ENCODE measurements around the gene ATP11B.
"Not testable (repeated sequence)": the region's sequence is repeated elsewhere in the genome, so short reads cannot be mapped to it uniquely, and the experiment has no call there.

ATP11B gene

DNA sequence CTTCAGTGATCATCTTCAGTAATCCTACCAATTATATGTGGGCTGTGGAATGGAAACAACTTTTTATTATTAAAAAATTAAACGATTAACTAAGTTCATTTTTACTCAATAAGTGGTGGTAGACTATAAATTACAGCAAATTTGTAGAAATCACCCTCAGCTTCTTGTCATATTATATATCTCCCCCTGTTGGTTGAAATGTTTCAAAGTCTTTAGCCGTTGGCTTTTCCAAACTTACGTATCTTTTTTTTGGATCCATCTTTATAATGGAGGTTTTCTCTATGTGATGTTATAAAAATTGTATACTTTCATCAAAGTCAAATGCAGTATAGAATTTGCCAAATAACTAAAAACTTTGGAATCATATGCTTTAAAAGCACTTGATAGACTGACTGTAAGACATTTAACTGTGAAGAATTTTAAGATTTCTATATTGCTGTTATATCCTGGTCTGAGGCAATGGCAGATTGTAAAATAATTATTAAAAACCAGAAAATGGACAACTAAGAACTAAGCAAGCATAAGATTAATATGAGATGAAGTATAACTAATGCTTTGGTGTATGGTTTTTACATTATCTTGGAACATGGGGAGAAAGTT is 44.7 kb downstream of the ATP11B start:
- no peak for DNase-seq (ENCODE audit: low read depth)

DNA sequence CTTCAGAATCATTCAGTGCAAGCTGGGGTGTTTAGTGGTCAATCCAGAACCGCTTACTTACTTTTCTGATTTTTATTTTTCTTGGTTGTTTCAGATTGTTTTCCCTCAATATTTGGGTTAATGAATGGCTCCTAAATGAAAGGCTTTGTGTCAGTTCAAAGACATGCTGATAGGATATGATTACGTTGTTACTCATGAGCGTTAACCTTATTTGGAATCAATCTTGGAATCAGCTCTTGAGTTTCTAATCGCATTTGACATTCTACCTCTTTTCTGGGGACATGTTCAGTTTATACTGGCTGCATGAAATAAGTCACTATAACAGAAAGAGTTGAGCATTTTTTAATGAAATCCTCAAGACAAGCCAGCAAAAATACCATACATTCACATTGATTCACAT is 50.2 kb downstream of the ATP11B start:
- no peak for DNase-seq (ENCODE audit: low read depth)

DNA sequence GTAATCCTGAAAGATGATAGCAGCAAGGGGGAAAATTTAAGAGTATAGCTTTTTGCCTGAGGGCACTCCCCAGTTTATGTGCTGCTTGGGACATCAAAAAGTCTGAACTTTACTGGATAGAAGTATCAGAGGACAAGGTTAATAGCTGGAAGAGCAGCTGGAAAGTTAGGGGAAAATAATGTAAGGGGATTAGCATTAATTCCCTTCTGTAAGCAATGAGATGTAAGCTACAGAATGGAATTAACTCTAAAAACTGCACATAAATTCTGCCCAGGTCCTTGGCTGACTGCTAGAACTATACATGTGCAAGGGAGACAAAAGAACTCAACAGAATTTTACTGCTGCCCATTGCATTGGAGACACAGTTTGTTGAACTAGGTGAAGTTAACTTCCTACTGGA is 55.6 kb downstream of the ATP11B start:
- DNase-seq (ENCODE audit: low read depth), result no peak

DNA sequence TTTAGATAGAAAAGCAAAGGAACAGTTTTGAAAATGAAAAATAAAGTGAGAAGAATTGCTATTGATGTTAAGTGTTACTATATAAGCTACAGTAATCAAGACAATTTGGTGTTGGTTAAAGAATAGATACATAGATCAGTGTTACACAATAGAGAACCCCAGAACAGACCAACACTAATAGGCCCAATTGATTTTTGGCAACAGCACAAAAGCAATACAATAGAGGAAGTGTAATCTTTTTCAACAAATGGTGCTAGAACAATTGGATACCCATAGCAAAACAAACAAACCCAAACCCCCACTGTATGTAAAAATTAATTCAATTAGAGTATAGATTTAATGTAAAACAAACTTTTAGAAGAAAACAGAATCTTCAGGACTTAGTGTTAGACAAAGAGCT is 61.8 kb downstream of the ATP11B start:
- no peak for DNase-seq (ENCODE audit: low read depth)

DNA sequence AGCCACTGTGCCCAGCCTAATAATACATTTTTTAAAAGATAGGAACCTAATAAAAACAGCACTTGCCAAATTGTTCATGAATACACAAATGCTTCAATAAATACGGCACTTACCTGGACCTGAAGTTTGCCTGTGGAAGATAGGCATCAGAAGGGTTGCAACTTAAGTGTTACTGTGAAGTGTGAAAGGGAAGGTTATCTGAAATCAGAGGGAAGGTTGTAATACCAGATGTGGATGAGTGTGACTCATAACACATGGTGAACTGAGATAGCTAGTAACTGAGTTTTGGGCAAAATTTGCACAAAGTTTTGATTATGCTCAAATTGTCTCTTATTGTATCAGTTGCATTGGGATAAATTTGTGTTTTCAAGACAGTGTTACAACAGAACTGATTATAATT is 68.0 kb downstream of the ATP11B start:
- no peak for DNase-seq (ENCODE audit: low read depth)

DNA sequence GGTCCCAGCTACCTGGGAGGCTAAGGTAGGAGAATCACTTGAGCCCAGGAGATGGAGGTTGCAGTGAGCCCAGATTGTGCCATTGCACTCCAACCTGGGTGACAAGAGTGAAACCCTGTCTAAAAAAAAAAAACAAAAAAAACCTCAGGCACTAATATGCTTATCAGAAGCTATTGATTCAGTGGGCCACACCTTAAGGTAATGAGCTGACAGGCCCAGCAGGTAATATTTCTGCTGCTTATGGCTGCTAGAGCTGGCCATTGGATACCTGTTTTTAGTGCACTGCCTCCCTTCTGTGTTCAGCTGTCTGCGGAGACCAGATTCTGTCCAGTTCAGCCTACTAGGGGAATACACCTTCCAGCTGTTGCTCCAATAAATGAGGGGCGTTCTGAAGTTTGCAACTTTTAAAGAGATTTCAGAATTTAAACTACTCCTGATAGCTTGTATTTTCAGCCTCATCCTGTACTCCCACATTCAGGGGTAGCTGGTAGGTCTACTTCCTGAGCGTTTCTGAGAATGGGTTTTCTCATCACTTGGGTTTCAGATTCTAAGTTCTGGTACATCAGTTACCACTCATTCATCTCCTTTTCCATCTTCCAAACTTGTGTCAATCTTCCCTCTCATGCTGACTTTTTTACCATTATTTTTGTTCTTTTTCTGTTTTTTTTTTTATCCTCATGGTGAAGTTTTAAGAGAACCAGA is 69.0 kb downstream of the ATP11B start:
- DNase-seq (ENCODE audit: low read depth), result no peak

DNA sequence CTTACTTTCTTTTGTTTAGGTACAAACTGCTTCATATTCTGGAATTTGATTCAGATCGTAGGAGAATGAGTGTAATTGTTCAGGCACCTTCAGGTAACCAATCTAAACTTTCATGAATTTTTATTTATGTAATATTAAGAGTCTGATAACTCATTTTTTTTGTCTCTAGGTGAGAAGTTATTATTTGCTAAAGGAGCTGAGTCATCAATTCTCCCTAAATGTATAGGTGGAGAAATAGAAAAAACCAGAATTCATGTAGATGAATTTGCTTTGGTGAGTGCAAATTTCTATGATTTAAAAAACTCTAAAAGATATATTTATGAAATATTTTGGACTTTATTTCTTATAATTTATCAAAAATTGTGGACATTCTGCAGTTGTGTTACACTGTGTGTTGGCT is 75.8 kb downstream of the ATP11B start:
- no peak for DNase-seq (ENCODE audit: low read depth)

DNA sequence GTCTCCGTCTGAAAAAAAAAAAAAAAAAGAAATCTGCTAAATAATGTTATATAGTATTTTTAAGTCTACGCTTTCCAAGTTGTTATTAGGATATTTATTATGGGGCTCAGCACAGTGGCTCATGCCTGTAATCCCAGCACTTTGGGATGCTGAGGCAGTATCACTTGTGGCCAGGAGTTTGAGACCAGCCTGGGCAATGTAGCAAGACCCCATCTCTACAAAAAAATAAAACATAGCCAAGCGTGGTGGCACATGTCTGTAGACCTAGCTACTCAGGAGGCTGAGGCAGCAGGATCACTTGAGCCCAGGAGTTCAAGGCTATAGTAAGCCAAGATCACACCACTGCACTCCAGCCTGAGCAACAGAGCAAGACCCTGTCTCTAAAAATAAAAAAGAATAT is 77.6 kb downstream of the ATP11B start:
- DNase-seq (ENCODE audit: low read depth), result not testable (repeated sequence)

DNA sequence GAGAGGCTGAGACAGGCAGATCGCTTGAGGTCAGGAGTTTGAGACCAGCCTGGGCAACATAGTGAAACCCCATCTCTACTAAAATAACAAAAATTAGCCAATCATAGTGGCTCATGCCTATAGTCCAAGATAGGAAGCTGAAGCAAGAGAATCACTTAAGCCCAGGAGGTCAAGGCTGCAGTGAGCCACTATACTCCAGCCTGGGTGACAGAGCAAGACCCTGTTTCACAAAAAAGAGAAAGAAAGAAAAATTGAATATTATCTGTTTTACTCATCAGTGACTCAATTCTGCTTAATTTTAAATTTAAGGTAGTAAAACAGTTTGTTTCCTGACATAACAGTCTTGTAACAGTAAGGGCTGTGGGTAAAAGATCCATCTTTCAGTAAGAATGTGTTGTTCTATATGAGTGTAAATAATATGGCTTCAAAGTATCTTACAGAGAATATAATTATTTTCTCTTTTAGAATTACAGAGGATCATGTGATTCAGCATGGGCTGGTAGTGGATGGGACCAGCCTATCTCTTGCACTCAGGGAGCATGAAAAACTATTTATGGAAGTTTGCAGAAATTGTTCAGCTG is 85.8 kb downstream of the ATP11B start:
- DNase-seq (ENCODE audit: low read depth), result no peak

DNA sequence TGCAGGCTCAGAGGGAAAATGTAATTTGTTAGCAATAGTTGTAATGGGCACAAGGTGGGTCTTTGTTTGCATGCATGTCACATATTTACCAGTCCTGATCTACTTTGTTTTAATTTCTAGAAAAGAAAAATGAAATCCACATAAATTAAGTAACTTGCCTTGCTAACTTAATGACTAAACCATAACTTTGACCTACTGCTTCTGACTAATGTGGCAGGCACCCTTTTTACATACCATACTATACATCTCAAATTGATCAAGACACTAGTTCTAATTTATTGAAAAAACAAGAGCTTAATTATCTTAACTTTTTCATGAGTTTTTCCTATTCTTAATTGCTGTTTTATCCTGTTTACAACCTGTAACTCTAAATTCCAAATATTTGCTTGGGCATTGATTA is 93.2 kb downstream of the ATP11B start:
- no peak for DNase-seq (ENCODE audit: low read depth)

DNA sequence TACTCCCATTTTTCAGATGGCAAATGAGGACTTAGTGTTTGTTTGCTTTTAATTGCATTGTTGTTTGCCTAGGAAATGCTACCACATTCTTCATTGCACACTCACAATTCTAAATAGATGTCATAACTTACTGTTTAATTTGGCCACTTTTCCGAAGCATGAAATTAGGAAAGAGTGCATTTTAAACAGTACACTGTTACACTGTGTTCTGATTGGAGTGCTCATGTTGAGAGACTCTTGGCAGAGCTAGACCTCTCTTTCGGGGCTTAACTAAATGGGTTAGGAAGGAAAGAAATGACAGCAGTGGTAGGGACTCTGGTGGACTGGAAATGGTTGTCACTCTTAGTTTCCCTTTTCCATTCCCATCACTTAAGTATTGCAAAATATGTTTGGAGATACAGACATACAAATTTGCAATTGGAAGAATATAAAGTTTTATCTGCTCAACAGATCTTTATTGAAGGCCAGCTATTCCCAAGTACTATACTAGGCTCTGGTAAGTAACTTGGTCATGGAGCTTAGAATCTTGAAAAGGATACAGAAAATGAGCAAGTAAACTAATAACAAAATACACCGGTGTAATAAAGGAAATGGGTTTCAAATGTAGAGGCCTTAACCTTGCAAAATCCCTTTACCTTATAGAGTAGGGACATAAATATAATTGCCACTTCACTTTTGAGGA is 96.8 kb downstream of the ATP11B start:
- no peak for DNase-seq (ENCODE audit: low read depth)

DNA sequence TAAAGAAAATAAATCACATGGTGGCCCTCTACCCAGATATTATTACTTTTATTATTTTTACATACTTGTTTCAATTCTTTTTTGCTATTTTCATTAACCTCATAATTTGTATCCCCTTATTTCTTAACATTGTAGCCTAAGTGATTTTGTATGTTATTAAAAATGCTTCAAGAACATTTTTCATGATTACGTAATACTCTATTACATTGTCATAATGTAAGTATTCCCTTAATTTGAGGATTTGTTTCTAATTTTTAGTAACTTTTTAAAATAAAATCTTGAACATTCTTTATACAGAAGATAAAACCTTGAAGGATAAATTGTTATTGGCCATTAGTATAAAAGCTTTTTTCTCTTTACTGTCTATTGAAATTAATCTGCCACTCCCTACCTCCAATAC is 98.1 kb downstream of the ATP11B start:
- DNase-seq (ENCODE audit: low read depth), result no peak

DNA sequence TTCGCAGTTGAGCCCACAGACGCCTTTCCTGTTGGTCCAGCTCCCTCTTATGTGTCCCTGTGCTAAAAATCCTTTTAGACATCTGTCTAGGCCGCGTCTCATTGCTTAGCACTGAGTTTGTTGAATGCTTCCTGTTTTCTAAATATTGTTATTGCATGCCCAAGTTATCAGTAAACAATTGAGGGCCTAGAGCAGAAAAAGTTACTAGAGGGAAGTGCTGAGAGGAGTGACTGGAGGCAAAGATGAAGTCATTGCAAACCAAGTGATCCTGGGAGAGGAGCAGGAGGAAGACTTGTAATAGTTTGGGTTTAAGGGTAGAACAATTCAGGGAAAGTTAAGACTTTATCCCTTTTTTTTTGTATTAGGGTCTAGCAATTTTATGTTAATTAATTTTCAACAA is 98.9 kb downstream of the ATP11B start:
- DNase-seq (ENCODE audit: low read depth), result no peak

DNA sequence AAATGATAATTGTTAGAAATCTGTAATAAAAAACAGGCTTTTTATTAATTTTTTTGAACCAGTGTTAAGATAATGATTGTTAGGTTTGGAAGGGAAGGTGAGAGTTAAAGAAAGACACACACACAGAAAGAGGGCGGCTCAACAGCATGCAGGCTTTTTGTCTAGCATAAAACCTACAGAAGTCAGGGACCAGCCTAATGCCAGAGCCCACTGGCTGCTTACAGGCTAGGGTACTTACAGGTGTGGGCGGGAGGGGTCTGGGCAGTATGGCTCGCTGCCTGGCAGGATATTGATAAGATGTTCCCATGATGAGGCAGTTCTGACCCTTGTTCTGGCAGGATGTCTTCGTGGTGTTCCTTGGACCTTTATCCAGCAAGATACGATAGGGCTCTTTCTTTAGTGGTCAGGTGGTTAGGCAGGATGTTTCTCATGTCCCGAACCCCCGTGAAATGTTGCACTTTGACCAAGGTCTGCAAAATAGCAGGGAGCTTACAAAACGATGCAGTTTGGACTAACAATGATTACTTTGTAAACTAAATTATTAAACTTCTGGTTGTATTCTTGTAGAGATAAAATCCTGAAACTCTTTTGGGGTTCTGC is 102.3 kb downstream of the ATP11B start:
- no peak for DNase-seq (ENCODE audit: low read depth)

DNA sequence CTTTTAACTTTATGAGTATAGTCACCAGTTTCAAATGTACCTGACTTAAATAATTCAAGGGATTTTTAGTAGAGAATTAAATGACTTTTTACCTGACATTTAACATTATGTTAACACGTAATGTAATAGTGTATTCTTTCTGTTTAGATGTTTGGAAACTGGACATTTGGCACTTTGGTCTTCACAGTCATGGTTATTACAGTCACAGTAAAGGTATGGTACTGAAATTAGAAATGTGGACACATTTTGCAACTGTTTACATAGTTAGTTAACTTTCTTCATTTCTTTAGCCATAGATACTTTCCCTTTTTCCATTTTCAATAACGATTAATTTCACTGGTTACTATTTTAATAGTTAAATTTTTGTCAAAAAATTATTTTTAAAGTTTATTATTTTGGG is 103.2 kb downstream of the ATP11B start:
- DNase-seq (ENCODE audit: low read depth), result no peak

DNA sequence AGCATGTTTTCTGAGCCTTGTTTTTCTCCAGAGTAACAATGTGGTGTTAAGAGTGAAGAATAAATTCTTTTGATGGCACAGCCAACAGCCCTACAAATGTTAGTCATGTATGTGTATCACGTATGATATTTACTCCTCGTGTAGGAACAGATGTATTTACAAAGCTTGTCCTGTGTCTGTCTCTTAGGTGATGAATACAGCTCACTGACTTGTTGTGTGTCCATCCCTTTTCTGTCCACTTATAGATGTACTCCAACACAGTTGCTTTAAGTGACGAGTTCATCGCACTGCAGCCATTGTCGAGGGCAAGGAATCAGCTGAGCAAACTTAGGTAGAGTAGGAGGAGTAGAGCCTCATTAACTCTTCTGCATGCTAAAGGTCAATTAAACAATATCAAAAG is 108.9 kb downstream of the ATP11B start:
- no peak for DNase-seq (ENCODE audit: low read depth)

DNA sequence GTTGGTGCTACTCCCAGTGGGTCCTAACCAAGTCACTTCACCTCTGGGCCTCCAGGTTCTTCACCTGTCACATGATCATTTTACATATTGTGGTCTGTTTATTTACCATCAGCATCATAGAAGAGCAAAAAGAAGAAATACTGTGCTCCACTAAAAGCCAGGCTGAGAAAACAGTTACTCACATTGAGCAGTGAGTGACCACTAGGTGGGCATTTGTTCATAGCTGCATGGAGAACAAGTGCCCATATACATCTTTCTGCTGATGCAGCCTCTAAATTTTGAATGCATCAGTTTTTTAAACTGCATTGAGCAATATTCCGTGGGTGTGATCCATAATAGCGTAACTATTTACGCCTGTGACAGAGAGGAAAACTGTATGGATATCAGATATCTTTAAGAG is 110.9 kb downstream of the ATP11B start:
- DNase-seq (ENCODE audit: low read depth), result no peak

DNA sequence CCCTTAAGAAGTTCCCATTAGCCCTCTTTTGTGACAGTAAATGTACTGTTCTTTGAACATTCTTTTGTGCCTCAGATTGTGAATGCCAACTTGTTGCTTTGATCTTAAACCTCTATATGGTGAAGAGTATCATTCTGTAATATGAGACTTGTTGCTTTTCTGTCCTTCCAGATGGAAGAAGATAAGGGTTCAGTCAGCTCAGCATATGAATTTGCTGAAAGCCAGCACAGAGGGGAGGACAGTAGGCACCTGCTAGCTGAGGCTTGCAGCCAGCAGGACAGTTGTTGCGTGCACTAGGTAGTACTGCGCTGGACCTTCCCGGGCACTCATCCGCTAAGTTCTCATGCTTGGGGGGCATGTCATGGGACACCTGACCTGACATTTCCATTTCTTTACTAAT is 112.3 kb downstream of the ATP11B start:
- DNase-seq (ENCODE audit: low read depth), result no peak

DNA sequence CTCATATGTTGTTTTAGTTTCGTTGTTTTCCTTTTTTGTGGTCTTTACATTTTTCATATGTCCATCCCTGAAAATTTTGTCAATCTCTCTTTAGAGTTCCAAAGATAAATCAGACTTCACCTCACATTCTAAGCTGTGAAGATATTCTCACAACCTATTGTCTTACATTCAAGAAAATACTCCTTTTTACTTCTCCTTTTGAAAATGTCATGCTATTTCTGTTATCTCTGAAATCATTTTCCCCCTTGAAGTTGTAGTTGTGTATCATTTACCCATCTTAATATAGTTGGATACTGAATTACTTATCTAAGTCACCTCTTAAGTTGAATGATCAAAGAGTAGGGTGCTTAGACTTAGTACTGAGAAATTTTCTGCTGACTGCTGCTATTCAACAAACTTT is 112.7 kb downstream of the ATP11B start:
- DNase-seq (ENCODE audit: low read depth), result no peak

DNA sequence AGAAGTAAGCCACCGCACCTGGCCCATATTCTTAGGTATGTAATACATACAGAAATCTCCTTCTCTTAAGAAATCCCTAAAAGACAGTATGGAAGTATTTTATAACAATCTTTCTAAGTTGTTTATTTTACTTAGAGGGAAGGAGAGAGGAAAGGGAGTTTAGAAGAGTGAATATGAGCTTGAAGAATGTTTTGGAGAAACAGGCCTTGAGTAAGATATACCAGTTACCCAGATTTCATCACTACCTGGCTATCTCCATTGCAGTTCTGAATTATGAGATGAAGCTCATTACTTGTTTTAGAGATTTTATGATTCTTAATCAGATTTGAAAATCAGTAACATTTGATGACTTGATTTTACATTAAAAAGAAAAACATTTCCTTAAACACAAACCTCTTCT is 115.2 kb downstream of the ATP11B start:
- DNase-seq (ENCODE audit: low read depth), result no peak

DNA sequence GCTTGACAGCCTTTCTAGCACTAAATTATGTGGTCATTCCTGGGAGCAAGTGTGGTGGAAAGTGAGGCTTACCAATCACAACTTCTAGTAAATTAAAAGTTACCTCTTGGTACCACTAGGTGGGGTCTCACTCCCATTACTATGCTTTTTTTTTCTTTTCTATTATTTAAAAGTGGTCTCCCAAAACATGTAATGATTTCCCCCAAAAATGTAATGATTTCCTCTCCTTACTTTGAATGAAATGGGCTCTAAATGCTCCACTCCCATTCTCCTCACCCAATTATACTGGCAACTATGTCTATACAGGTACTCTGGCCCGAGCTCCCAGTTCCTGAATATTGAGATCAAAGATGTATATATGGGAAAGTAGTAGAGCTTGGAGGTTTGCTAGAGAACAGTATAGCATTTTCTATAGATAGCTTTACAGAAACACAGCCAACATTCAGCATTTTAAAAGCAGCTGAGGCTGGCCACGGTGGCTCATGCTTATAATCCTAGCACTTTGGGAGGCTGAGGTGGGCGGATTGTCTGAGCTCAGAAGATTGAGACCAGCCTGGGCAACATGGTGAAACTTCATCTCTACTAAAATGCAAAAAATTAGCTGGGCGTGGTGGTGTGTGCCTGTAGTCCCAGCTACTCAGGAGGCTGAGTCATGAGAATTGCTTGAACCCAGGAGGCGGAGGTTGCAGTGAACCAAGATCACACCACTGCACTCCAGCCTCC is 116.2 kb downstream of the ATP11B start:
- DNase-seq (ENCODE audit: low read depth), result no peak
